ENCODE measurements around the gene PHLDA3. TPM values are rescaled to one million over a fixed set of nuclear protein-coding genes. Genes with fewer than 3 reads are reported as not detected.

Gene PHLDA3
- total RNA-seq, 2 donors from 2014 or later, result 13.1 to 21.2 TPM

DNA sequence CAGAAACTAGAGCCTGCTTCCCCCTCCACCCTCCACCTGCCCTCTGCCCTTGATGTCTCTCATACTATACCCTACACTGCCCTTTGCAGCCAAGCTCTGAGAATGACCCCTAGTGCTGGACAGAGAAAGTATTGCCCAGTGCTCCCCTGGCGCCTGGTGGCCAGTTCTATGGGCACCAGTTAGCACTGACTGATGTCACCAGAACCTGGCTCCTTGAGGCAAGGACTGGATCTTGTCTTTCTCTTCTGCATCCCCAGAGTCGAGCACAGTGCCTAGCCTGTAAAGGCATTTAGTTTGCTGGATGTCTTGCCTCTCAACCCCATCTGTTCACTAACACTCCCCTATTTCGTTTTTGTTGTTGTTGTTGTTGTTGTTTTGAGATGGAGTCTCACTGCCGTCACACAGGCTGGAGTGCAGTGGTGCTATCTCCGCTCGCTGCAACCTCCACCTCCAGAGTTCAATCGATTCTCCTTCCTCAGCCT, 5.9 kb downstream of the PHLDA3 start:
- TF ChIP-seq, protein P1, sequence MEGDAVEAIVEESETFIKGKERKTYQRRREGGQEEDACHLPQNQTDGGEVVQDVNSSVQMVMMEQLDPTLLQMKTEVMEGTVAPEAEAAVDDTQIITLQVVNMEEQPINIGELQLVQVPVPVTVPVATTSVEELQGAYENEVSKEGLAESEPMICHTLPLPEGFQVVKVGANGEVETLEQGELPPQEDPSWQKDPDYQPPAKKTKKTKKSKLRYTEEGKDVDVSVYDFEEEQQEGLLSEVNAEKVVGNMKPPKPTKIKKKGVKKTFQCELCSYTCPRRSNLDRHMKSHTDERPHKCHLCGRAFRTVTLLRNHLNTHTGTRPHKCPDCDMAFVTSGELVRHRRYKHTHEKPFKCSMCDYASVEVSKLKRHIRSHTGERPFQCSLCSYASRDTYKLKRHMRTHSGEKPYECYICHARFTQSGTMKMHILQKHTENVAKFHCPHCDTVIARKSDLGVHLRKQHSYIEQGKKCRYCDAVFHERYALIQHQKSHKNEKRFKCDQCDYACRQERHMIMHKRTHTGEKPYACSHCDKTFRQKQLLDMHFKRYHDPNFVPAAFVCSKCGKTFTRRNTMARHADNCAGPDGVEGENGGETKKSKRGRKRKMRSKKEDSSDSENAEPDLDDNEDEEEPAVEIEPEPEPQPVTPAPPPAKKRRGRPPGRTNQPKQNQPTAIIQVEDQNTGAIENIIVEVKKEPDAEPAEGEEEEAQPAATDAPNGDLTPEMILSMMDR (IDR thresholded peaks at IDR 0.05), result no peak
- Histone ChIP-seq H3K4me3 (no peak overlapping the region), H3K36me3 (no peaks in the 10 kb centered on the region), H3K27me3 (no peaks in the 10 kb centered on the region), H3K4me1 (peaks cover under 1% of the 10 kb centered on the region), H3K27ac (no peak overlapping the region), H3K9ac (ENCODE audit: low read depth in 2 of 2, low read length in 2 of 2) (peak overlapping the region in 1 of 2 donors; percentile 9), H3K9me3 (no peaks in the 10 kb centered on the region)
- no peak for DNase-seq
- intact Hi-C loops (cut with DNase I), result no loop called here

DNA sequence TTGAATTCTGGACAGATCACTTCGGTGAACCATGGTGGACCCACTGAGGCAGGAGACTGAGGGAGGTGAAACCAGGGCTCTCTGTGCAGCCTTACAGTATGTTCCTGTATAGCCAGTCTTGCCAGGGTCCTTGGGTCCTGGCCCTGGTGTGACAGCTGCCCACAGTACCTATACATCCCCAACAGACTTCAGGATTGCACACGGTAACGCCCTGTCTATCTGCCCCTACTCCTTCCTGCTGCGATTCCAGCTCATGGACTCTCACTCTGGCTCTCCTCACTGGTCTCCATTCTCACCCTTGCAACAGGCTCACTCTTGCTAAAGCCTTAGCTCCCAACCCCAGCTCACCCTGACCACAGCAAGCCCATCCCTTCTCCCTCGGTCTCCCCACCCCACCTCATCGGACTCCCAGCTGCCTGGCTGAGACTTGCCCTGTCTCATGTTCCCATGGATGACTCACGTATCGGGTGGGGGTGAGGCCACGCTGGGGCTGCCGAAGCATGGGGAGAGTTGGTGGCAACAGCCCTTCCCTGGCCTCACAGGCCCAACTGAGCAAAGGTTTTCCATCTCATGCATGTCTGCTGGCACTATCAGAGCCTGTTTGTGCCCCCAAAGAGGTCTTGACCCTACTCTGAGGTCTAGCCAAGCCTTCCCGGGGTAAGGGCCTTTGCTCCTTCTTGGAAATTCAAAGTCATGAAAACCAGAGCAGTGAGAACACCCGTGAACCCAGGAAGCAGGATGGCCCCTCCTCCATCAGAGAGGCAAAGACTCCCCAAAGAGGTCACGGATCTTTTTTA, 7.1 kb downstream of the PHLDA3 start:
- TF ChIP-seq, protein P1 (IDR thresholded peaks at IDR 0.05), result no peak
- Histone ChIP-seq H3K36me3 (no peaks in the 10 kb centered on the region), H3K9me3 (no peaks in the 10 kb centered on the region), H3K4me3 (no peak overlapping the region), H3K27ac (peak overlapping the region; percentile 63), H3K27me3 (no peaks in the 10 kb centered on the region), H3K4me1 (no peaks in the 10 kb centered on the region), H3K9ac (ENCODE audit: low read depth in 2 of 2, low read length in 2 of 2) (peak overlapping the region in 1 of 2 donors; percentile 26)
- DNase-seq, result peak; percentile 67
- intact Hi-C loops (cut with DNase I), result no loop called here

DNA sequence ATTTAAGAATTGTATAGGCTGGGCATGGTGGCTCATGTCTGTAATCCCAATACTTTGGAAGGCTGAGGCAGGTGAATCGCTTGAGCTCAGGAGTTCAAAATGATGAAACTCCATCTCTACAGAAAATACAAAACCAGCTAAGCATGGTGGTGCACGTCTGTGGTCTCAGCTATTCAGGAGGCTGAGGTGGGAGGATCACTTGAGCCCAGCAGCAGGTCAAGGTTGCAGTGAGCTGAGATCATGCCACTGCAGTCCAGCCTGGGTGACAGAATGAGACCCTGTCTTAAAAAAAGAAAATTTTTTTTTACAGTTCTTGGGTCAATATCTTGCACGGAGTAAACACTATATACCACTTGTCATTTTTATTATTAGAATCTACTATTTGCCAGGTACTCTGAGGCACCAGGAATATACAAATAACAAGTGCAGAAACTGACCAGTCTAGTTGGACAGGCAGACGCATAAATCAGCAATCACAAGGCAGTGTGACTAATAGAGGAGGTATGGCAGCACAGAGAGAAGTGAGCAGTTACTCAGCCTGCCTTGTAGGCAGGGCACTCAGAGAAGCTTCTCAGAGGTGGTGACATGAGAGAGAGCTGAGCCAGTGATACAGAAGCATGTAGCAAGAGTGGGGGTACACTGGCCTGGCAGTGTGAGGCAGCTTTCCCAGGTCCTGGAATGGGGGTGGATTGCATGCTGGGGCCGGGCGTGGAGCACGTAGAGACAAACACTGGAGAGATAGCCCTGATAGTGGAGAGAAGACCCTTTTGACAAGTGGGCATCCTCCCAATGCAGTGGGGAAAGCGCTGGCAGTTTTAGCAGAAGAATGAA, 8.0 kb downstream of the PHLDA3 start:
- no peak for DNase-seq

DNA sequence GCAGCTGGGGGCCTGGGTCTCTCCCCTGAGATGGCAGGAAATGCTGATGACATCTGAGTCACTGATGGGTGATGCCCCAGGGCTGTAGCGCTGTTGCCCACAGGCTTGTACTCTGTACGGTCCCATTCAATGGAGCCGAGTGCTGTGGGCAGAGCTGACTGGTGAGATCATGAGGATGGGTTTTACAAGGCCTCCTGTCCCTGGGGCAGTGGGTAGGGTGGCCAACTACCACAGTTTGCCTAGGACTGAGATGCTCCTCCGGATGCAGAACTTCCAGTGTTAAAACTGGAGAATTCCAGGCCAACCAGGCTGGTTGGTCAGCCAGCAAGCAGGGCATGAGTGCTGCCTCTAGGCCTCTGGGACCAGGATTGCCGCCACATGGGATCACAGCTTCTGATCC, 9.2 kb downstream of the PHLDA3 start:
- H3K4me1 ChIP-seq, result no peaks in the 10 kb centered on the region
- TF ChIP-seq, protein P1 (IDR thresholded peaks at IDR 0.05), result no peak
- no peak overlapping the region for H3K27ac ChIP-seq
- H3K9me3 ChIP-seq, result no peaks in the 10 kb centered on the region
- H3K27me3 ChIP-seq, result no peaks in the 10 kb centered on the region
- no peaks in the 10 kb centered on the region for H3K36me3 ChIP-seq
- H3K4me3 ChIP-seq, result no peak overlapping the region
- no peak overlapping the region for H3K9ac ChIP-seq (ENCODE audit: low read depth in 2 of 2, low read length in 2 of 2)
- intact Hi-C loops (cut with DNase I), result no loop called here
- DNase-seq, result no peak

More for the DNA sequence above, 8.0 kb downstream of the PHLDA3 start:
- Histone ChIP-seq H3K9me3 (no peaks in the 10 kb centered on the region), H3K9ac (ENCODE audit: low read depth in 2 of 2, low read length in 2 of 2) (peak overlapping the region in 1 of 2 donors; percentile 2), H3K36me3 (no peaks in the 10 kb centered on the region), H3K4me3 (no peak overlapping the region), H3K27me3 (no peaks in the 10 kb centered on the region), H3K27ac (peak overlapping the region; percentile 63), H3K4me1 (no peaks in the 10 kb centered on the region)
- intact Hi-C loops (cut with DNase I), result no loop called here
- TF ChIP-seq, protein P1 (IDR thresholded peaks at IDR 0.05), result no peak

DNA sequence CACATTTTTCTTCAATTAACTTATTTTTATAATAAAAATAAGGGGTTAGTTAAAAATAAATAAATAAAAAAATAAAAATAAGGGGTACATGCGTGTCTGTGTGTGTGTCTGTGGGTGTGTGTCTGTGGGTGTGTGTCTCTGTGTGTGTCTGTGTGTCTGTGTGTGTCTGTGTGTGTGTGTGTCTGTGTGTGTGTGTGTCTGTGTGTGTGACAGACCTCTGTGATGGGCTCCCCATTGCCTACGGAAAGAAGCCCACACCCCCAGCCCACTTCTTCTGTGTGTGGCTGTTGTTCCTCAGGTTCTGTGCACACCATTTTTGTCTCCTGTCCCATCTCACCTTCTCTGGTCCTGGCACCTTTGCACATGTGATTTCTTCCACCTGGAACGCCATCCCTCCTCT, 9.9 kb downstream of the PHLDA3 start:
- no peaks in the 10 kb centered on the region for H3K4me1 ChIP-seq

More for the DNA sequence above, 9.9 kb downstream of the PHLDA3 start:
- no peak for DNase-seq
- no peaks in the 10 kb centered on the region for H3K36me3 ChIP-seq
- H3K27me3 ChIP-seq, result no peaks in the 10 kb centered on the region
- intact Hi-C loops (cut with DNase I), result no loop called here
- no peak overlapping the region for H3K9ac ChIP-seq (ENCODE audit: low read depth in 2 of 2, low read length in 2 of 2)
- no peaks in the 10 kb centered on the region for H3K9me3 ChIP-seq
- TF ChIP-seq, protein P1 (IDR thresholded peaks at IDR 0.05), result no peak
- H3K27ac ChIP-seq, result no peak overlapping the region
- H3K4me3 ChIP-seq, result no peak overlapping the region
